ENCODE data around the gene LRRC4C. TPM values are rescaled to one million over a fixed set of nuclear protein-coding genes. Genes with fewer than 3 reads are reported as not detected.

Gene LRRC4C
- total and polyA plus RNA-seq, 2 donors (not counting 1 experiment from before 2014, with no cell fraction given), result under 0.01 to 0.02 TPM

DNA sequence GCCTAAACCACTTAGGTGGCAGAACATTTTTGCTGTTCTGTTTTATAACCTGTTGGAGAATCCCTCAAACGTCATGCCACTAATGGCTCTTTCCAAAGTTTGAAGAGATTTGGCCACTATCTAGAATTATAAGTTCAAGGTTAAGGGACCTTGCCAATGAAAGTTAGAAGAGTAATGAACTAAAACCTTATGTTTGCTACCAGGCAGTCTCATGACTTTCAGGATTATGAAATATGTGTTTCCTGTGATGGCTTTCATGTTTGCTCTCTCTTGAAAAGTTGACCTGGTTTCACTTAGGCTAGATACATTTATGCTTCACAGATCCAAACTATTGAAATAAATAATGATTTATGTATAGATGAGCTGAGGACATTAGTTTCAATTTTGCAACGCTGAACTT is 340.0 kb downstream of the LRRC4C start:
- H3K4me3 ChIP-seq (replicated peaks in 1 of 4; ENCODE audit: control extremely low read depth in 1 of 4, insufficient read depth in 1 of 4, low read depth in 3 of 4, low read length in 4 of 4), result no peak overlapping the region
- no peaks in the 10 kb centered on the region for H4K20me1 ChIP-seq (ENCODE audit: control insufficient read depth, extremely low read depth, insufficient read depth, low read length)
- no peaks in the 10 kb centered on the region for H3K79me2 ChIP-seq (ENCODE audit: control insufficient read depth, insufficient read depth, low read length)
- H3K9me3 ChIP-seq (ENCODE audit: control insufficient read depth, insufficient read depth, low read depth, low read length), result no peaks in the 10 kb centered on the region
- no peak overlapping the region for H3K9ac ChIP-seq (ENCODE audit: insufficient read depth, low read length)
- no peaks in the 10 kb centered on the region for H3K4me1 ChIP-seq (ENCODE audit: control insufficient read depth, extremely low read depth, insufficient read depth, low read length)
- H2AFZ ChIP-seq (ENCODE audit: low read length), result no peak overlapping the region
- H3K27ac ChIP-seq (ENCODE audit: insufficient read depth, low read length), result no peak overlapping the region
- no peak for DNase-seq (ENCODE audit: low read depth in 2 of 2)
- H3K4me2 ChIP-seq (ENCODE audit: extremely low read depth, insufficient read depth, low read length), result no peak overlapping the region
- no peaks in the 10 kb centered on the region for H3K36me3 ChIP-seq (ENCODE audit: control insufficient read depth, insufficient read depth, low read length)
- H3K27me3 ChIP-seq (ENCODE audit: control insufficient read depth, insufficient read depth, low read length), result no peaks in the 10 kb centered on the region
- no peak for TF ChIP-seq EZH2 (IDR thresholded peaks at IDR 0.05; ENCODE audit: low read length, missing control alignments)

DNA sequence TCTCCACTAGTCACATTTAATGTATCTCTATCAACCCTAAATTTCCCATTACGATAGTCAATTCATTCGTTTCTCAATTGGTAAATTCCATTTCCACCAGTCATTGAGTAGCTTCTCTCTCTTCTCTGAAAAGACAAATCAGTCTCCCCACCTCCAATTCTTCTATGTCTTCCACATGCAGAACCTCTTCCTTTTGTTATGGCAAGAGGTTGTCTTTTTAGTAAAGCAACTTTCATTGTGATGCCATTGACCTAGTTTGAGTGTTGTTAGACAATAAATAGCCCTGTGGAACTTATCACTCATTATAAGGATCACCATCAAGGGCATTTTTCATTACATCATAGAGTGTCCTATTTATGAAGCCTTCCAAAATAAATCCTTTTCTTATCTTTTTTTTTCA is 340.9 kb downstream of the LRRC4C start:
- Histone ChIP-seq H3K4me1 (ENCODE audit: control insufficient read depth, extremely low read depth, insufficient read depth, low read length) (no peaks in the 10 kb centered on the region), H3K27me3 (ENCODE audit: control insufficient read depth, insufficient read depth, low read length) (no peaks in the 10 kb centered on the region), H3K79me2 (ENCODE audit: control insufficient read depth, insufficient read depth, low read length) (no peaks in the 10 kb centered on the region), H3K36me3 (ENCODE audit: control insufficient read depth, insufficient read depth, low read length) (no peaks in the 10 kb centered on the region), H2AFZ (ENCODE audit: low read length) (no peak overlapping the region), H3K27ac (ENCODE audit: insufficient read depth, low read length) (no peak overlapping the region), H3K9me3 (ENCODE audit: control insufficient read depth, insufficient read depth, low read depth, low read length) (no peaks in the 10 kb centered on the region), H3K9ac (ENCODE audit: insufficient read depth, low read length) (no peak overlapping the region), H4K20me1 (ENCODE audit: control insufficient read depth, extremely low read depth, insufficient read depth, low read length) (no peaks in the 10 kb centered on the region), H3K4me2 (ENCODE audit: extremely low read depth, insufficient read depth, low read length) (no peak overlapping the region), H3K4me3 (replicated peaks in 1 of 4; ENCODE audit: control extremely low read depth in 1 of 4, insufficient read depth in 1 of 4, low read depth in 3 of 4, low read length in 4 of 4) (no peak overlapping the region)
- TF ChIP-seq, protein P1, sequence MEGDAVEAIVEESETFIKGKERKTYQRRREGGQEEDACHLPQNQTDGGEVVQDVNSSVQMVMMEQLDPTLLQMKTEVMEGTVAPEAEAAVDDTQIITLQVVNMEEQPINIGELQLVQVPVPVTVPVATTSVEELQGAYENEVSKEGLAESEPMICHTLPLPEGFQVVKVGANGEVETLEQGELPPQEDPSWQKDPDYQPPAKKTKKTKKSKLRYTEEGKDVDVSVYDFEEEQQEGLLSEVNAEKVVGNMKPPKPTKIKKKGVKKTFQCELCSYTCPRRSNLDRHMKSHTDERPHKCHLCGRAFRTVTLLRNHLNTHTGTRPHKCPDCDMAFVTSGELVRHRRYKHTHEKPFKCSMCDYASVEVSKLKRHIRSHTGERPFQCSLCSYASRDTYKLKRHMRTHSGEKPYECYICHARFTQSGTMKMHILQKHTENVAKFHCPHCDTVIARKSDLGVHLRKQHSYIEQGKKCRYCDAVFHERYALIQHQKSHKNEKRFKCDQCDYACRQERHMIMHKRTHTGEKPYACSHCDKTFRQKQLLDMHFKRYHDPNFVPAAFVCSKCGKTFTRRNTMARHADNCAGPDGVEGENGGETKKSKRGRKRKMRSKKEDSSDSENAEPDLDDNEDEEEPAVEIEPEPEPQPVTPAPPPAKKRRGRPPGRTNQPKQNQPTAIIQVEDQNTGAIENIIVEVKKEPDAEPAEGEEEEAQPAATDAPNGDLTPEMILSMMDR (conservative IDR thresholded peaks at IDR 0.05 in 1 of 2, IDR thresholded peaks at IDR 0.05 in 1 of 2; ENCODE audit: low read depth in 1 of 2, low read length in 2 of 2), result no peak
- no peak for TF ChIP-seq EZH2 (IDR thresholded peaks at IDR 0.05; ENCODE audit: low read length, missing control alignments)
- DNase-seq (ENCODE audit: low read depth in 2 of 2), result no peak

DNA sequence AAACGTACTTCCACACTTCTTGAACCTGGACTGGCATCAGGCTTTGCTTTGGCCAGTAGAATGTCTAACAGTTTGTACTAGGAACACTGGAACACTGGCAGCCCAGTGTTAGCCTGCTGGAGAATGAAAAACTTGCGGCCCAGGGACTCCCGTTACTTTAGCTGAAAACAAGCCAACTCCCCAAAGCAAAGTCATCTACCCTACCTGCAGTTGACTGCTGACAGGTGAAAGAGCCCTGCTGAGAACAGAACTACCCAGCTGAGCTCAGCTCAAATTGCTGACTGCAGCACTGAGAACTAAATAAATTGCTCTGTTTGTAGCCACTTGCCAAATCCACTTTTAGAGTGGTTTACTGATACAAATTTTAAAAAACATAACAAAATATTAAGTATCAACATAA is 342.5 kb downstream of the LRRC4C start:
- no peak overlapping the region for H2AFZ ChIP-seq (ENCODE audit: low read length)
- TF ChIP-seq EZH2 (IDR thresholded peaks at IDR 0.05; ENCODE audit: low read length, missing control alignments), result no peak
- TF ChIP-seq, protein P1 (conservative IDR thresholded peaks at IDR 0.05 in 1 of 2, IDR thresholded peaks at IDR 0.05 in 1 of 2; ENCODE audit: low read depth in 1 of 2, low read length in 2 of 2), result no peak
- H3K27ac ChIP-seq (ENCODE audit: insufficient read depth, low read length), result no peak overlapping the region
- H3K9ac ChIP-seq (ENCODE audit: insufficient read depth, low read length), result no peak overlapping the region
- H3K4me3 ChIP-seq (replicated peaks in 1 of 4; ENCODE audit: control extremely low read depth in 1 of 4, insufficient read depth in 1 of 4, low read depth in 3 of 4, low read length in 4 of 4), result no peak overlapping the region
- no peak overlapping the region for H3K4me2 ChIP-seq (ENCODE audit: extremely low read depth, insufficient read depth, low read length)
- no peaks in the 10 kb centered on the region for H3K9me3 ChIP-seq (ENCODE audit: control insufficient read depth, insufficient read depth, low read depth, low read length)
- no peak for DNase-seq (ENCODE audit: low read depth in 2 of 2)
- no peaks in the 10 kb centered on the region for H4K20me1 ChIP-seq (ENCODE audit: control insufficient read depth, extremely low read depth, insufficient read depth, low read length)
- no peaks in the 10 kb centered on the region for H3K79me2 ChIP-seq (ENCODE audit: control insufficient read depth, insufficient read depth, low read length)
- no peaks in the 10 kb centered on the region for H3K27me3 ChIP-seq (ENCODE audit: control insufficient read depth, insufficient read depth, low read length)
- no peaks in the 10 kb centered on the region for H3K36me3 ChIP-seq (ENCODE audit: control insufficient read depth, insufficient read depth, low read length)
- no peaks in the 10 kb centered on the region for H3K4me1 ChIP-seq (ENCODE audit: control insufficient read depth, extremely low read depth, insufficient read depth, low read length)

Measured in fibroblast of lung (primary cell).